Activated naive CD4-positive, alpha-beta T cell treated with anti-CD3 and anti-CD28 coated beads for 36 hours (primary cell): ENCODE data around the gene TMIGD3. TPM values are rescaled to one million over a fixed set of nuclear protein-coding genes. Genes with fewer than 3 reads are reported as not detected.

Experiments
- CTCF ChIA-PET: fragments of 350-600 bp; sonication (Branson Sonifier 250); formaldehyde crosslinking; loops from one replicate; lab custom pipeline; 2021; ENCODE audit warnings: antibody characterized with exemption; lab: Charles Lee
- DNase-seq: peaks from one replicate; pipeline ENCODE4 v3.0.0-alpha.2; 2020
- H3K27ac Mint-ChIP-seq: one replicate; pipeline ENCODE4 v1.8.0; 2021; ENCODE audit warnings: mild to moderate bottlenecking, mixed read lengths
- H3K27me3 Mint-ChIP-seq: one replicate; pipeline ENCODE4 v1.8.0; 2021; ENCODE audit warnings: low read depth, mixed read lengths
- H3K36me3 Mint-ChIP-seq: one replicate; pipeline ENCODE4 v1.8.0; 2021; ENCODE audit warnings: low read depth, mixed read lengths
- H3K4me1 Mint-ChIP-seq: one replicate; pipeline ENCODE4 v1.8.0; 2021; ENCODE audit warnings: low read depth, mixed read lengths
- H3K4me3 Mint-ChIP-seq: one replicate; pipeline ENCODE4 v1.8.0; 2021; ENCODE audit warnings: mild to moderate bottlenecking, moderate library complexity, mixed read lengths
- H3K9me3 Mint-ChIP-seq: one replicate; pipeline ENCODE4 v1.8.0; 2021; ENCODE audit warnings: mixed read lengths
- intact Hi-C: fragments of 100-400 bp; cut with micrococcal nuclease; formaldehyde crosslinking; loops from one replicate; pipeline ENCODE4 v1.15.1; 2023
- total RNA-seq, 2 experiments: library from RNA; stranded (reverse); gene quantifications; one replicate each; pipeline ENCODE4 v1.2.3, GENCODE V29; 2021

TMIGD3 gene
- total RNA-seq, 2 experiments from 2014 or later: not detected

DNA sequence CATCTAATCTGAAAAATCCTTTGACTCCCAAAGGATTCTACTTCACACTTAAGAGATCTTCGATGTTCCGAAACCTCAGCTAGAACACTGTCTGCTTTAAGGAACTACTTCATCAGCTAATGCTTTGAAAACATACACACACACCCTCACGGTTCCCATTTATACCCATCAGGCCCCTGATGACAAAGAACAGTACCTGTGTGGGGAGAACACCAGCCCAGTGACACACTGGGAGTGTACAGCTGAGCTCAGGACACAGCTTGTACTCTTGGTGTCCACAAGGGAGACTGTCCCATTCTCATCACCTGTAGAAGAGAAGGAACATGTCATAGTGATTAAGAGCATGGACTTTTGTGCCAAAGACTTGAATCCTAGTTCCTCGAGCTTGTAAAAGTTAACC lies 61.0 kb downstream of the TMIGD3 start:
- no peaks in the 10 kb centered on the region for H3K9me3 Mint-ChIP-seq
- H3K27me3 Mint-ChIP-seq: no peaks in the 10 kb centered on the region
- peaks cover 40% of the 10 kb centered on the region for H3K36me3 Mint-ChIP-seq
- peaks cover 46% of the 10 kb centered on the region for H3K4me1 Mint-ChIP-seq
- H3K4me3 Mint-ChIP-seq: no peak overlapping the region
- intact Hi-C loops: loop anchor here (10.0 kb wide), 1 partner anchor 768 kb away; the partner anchor contains the start of gene KCNA3
- H3K27ac Mint-ChIP-seq: peak overlapping the region; percentile 65
- CTCF ChIA-PET: interaction anchor here (0.7 to 1.0 kb wide), 5 partner anchors 20 to 225 kb away, joined by 3 to 6 read pairs (median 3); no protein-coding TSS in a partner anchor
- peak; percentile 30 for DNase-seq

DNA sequence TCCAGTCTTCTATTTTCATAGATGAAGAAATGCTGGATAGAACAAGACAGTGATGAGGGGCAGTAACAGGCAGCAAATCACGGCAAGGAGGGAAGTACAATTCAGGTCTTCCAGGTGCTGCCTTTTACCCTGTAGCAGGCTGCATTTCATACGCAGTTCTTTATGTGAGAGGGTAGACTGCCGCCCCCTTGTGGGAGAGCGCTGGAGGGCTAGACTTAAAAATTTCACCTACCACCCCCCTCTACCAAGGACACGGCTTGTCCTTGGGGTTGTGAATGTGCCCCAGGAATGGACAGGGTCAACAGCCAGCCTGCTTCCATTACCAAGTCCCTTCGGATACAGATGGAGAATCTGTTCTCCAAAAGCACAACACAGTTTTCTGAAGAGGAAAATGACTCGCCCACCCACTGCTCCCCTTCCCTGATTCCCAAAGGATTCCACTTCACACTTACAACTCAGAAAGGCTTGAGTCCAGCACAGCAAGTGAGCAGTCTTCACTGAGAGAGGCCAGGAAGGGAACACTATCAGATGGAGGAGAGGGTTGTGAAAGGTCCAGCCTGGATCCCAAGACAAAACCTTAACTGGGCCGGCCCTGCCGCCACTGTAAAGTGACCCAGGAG lies 61.8 kb downstream of the TMIGD3 start:
- no peaks in the 10 kb centered on the region for H3K9me3 Mint-ChIP-seq
- intact Hi-C loops: loop anchor here (1.0 to 10.0 kb wide), 2 partner anchors 218 to 767 kb away; partner anchors contain the start of gene KCNA3
- H3K4me1 Mint-ChIP-seq: peaks cover 39% of the 10 kb centered on the region
- peak; percentile 78 for DNase-seq
- no peak overlapping the region for H3K4me3 Mint-ChIP-seq
- peak overlapping the region; percentile 65 for H3K27ac Mint-ChIP-seq
- peaks cover 38% of the 10 kb centered on the region for H3K36me3 Mint-ChIP-seq
- CTCF ChIA-PET: interaction anchor here (0.7 to 1.8 kb wide), 5 partner anchors 21 to 224 kb away, joined by 3 to 8 read pairs (median 3); no protein-coding TSS in a partner anchor
- H3K27me3 Mint-ChIP-seq: no peaks in the 10 kb centered on the region

DNA sequence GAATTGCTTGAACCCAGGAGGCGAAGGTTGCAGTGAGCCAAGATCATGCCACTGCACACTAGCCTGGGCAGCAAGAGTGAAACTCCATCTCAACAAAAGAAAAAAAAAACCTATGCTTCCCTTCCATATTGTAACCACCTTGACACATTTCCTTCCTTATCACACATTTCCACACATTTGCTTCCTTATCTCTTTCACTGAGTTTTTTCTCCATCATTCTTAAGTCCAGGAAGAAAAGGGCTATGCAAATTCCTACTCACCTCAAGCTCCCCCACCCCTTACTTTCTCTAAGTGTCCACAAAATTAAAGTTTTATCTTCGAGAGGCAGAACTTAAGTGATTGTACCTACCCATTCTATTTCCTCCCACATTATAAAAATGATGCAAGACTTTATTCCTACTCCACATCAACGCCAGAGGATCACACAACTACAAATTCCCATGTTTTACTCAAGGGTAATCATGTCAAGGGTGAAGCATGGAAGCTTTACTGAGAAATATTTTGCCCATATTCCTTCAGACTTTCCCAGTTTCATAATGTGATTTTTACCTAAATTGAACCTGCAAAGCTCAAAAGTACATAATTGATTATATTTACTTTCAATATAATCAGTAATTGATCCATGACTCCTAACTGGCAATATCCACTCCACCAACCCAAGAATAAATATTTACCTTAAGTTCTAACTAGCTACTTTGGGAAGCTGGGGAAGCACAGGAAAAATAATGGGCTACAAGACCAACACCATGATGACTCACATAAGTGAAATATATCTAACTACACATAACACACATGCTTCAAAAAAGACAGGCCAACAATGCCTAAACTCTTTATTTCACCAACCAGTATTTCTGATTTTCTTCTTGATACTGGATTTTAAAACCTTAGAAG lies 63.7 kb downstream of the TMIGD3 start:
- H3K4me1 Mint-ChIP-seq: peaks cover 23% of the 10 kb centered on the region
- H3K27me3 Mint-ChIP-seq: no peaks in the 10 kb centered on the region
- H3K9me3 Mint-ChIP-seq: no peaks in the 10 kb centered on the region
- H3K4me3 Mint-ChIP-seq: no peak overlapping the region
- no peak for DNase-seq
- H3K27ac Mint-ChIP-seq: peak overlapping the region; percentile 54
- intact Hi-C loops: loop anchor here (10.0 kb wide), 1 partner anchor 765 kb away; the partner anchor contains the start of gene KCNA3
- CTCF ChIA-PET: interaction anchor here (0.7 to 2.4 kb wide), 5 partner anchors 8 to 216 kb away, joined by 3 to 8 read pairs (median 4); no protein-coding TSS in a partner anchor
- peaks cover 30% of the 10 kb centered on the region for H3K36me3 Mint-ChIP-seq

DNA sequence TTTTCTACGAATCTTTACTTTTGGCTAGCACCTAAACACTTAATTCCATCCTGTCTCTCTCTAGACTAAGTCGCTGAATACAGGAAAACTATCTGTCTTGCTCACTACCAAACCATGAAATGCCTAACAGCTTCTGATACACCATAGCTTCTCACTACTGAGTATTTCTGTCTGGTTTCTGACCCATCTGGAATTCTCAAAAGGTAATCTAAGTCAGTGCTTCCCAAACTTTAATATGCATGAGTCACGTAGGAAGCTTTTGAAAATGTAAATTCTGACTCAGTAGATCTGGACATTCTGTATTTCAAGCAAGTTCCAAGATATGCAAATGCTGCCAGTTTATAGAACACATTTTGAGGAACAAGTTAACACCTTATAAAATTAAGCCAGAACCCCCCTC lies 66.7 kb downstream of the TMIGD3 start:
- DNase-seq: no peak
- Mint-ChIP-seq H3K9me3 (no peaks in the 10 kb centered on the region), H3K4me1 (peaks cover 1% of the 10 kb centered on the region), H3K4me3 (no peak overlapping the region), H3K27me3 (no peaks in the 10 kb centered on the region), H3K36me3 (peaks cover 23% of the 10 kb centered on the region), H3K27ac (peak overlapping the region; percentile 64)
- intact Hi-C loops: no loop called here
- CTCF ChIA-PET: no interaction called here

Other genes starting within 250 kb of the TMIGD3 start
- gene CHIA, start 212.8 kb downstream of the TMIGD3 start, total RNA-seq: not detected
- gene OVGP1, start 75.9 kb downstream of the TMIGD3 start, total RNA-seq: 1 to 10 TPM; 1.7 to 2.0 TPM
- gene WDR77, start 54.4 kb downstream of the TMIGD3 start, total RNA-seq: 10 to 100 TPM; 43.1 to 48.8 TPM
- 100 to 1,000 TPM; 324 to 331 TPM for gene ATP5PB, start 54.2 kb downstream of the TMIGD3 start, total RNA-seq
- gene C1orf162, start 29.6 kb downstream of the TMIGD3 start, total RNA-seq: 1 to 10 TPM; 6.4 to 8.2 TPM
- not detected for gene ADORA3, start within 50 bp of the TMIGD3 start, total RNA-seq
- 100 to 1,000 TPM; 152 to 155 TPM for gene RAP1A, start 116.2 kb upstream of the TMIGD3 start, total RNA-seq
- gene INKA2, start 235.8 kb upstream of the TMIGD3 start, total RNA-seq: 1 to 10 TPM; 1.9 to 3.2 TPM